Measurements from ENCODE around the gene C2CD5. TPM values are rescaled to one million over a fixed set of nuclear protein-coding genes. Genes with fewer than 3 reads are reported as not detected.

C2CD5 gene
- polyA plus RNA-seq, 1 of the 3 experiments (the other 2 are of a cell fraction), result 9.2 TPM

DNA sequence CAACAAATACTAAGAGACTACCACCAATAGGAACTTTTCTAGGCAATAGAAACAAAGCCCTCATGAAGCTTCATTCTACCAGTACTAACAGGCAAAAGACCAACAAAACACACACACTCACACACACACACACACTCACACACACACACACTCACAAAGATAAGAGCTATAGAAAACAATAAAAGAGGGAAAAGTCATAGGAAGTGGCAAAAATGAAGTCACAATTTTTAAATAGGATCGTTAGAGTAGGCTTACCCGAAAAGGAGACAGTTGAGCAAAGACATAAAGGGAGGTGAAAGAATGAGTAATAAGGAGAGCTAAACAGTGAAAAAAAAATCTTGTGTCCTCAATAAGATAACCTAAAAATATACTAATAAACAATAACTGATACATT lies 66.5 kb downstream of the C2CD5 start:
- Histone ChIP-seq H3K4me2 (no peak overlapping the region), H3K27ac (ENCODE audit: low read depth in 2 of 2, low read length in 1 of 2) (no peak overlapping the region)
- CTCF ChIA-PET, result interaction anchor here (1.2 kb wide), 1 partner anchor 18 kb away, joined by 4 read pairs; no protein-coding TSS in a partner anchor

DNA sequence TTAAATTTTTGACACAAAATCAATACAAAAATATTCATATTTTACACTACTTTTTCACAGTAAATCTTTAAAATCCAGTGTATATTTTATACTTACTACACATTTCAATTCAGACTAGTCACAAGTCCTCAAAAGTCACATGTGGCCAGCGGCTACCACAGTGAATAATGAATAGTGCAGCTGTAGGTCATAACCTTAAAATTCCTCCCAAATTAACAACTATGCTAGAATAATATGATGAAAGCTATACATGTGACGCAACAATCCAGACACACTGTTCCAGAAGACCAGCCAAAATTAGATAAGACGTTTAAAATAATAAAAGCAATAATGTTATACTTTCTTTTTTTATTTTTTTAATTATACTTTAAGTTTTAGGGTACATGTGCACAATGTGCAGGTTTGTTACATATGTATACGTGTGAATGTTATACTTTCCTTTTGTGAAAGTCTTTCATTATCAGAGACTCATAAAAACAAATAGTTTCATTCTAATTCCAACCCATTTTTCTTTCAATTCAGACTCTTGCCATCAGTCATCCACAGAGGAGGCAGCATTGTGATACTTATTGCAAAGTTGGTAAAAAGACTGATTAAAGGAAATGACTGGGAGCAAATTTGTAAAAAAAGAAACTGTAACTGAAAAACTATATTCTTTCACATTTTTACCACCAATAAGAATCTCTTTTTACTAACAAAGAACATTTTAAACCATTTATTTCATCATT lies 67.0 kb downstream of the C2CD5 start:
- no peak overlapping the region for H3K4me2 ChIP-seq
- TF ChIP-seq YY1 (IDR thresholded peaks at IDR 0.05; ENCODE audit: low read depth), result no peak
- TF ChIP-seq, protein P1, sequence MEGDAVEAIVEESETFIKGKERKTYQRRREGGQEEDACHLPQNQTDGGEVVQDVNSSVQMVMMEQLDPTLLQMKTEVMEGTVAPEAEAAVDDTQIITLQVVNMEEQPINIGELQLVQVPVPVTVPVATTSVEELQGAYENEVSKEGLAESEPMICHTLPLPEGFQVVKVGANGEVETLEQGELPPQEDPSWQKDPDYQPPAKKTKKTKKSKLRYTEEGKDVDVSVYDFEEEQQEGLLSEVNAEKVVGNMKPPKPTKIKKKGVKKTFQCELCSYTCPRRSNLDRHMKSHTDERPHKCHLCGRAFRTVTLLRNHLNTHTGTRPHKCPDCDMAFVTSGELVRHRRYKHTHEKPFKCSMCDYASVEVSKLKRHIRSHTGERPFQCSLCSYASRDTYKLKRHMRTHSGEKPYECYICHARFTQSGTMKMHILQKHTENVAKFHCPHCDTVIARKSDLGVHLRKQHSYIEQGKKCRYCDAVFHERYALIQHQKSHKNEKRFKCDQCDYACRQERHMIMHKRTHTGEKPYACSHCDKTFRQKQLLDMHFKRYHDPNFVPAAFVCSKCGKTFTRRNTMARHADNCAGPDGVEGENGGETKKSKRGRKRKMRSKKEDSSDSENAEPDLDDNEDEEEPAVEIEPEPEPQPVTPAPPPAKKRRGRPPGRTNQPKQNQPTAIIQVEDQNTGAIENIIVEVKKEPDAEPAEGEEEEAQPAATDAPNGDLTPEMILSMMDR (IDR thresholded peaks at IDR 0.05), result no peak
- TF ChIP-seq TCF12 (IDR thresholded peaks at IDR 0.05), result no peak
- no peak for TF ChIP-seq RCOR1 (IDR thresholded peaks at IDR 0.05; ENCODE audit: low read length)
- TF ChIP-seq NRF1 (IDR thresholded peaks at IDR 0.05; ENCODE audit: low read depth, low read length), result no peak
- TF ChIP-seq RAD21 (IDR thresholded peaks at IDR 0.05; ENCODE audit: low read length), result no peak
- TF ChIP-seq MEF2A (IDR thresholded peaks at IDR 0.05; ENCODE audit: borderline replicate concordance, low read depth), result no peak
- TF ChIP-seq SMC3 (IDR thresholded peaks at IDR 0.05; ENCODE audit: low read depth, low read length), result no peak
- TF ChIP-seq, protein P2, sequence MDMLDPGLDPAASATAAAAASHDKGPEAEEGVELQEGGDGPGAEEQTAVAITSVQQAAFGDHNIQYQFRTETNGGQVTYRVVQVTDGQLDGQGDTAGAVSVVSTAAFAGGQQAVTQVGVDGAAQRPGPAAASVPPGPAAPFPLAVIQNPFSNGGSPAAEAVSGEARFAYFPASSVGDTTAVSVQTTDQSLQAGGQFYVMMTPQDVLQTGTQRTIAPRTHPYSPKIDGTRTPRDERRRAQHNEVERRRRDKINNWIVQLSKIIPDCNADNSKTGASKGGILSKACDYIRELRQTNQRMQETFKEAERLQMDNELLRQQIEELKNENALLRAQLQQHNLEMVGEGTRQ (IDR thresholded peaks at IDR 0.05; ENCODE audit: borderline replicate concordance, low read depth, low read length), result no peak
- no peak for TF ChIP-seq RFX5 (IDR thresholded peaks at IDR 0.05; ENCODE audit: low read length)
- TF ChIP-seq FOXJ3 (CRISPR knock-in tag; IDR thresholded peaks at IDR 0.05), result no peak
- no peak for TF ChIP-seq GABPA (IDR thresholded peaks at IDR 0.05; ENCODE audit: low read depth)

More for the DNA sequence above, 66.5 kb downstream of the C2CD5 start:
- H4K20me1 ChIP-seq (ENCODE audit: insufficient read depth), result no peaks in the 10 kb centered on the region
- POLR2A ChIA-PET, result no interaction called here
- no peak for TF ChIP-seq RCOR1 (IDR thresholded peaks at IDR 0.05; ENCODE audit: low read length)
- no peak for TF ChIP-seq FOXM1 (IDR thresholded peaks at IDR 0.05; ENCODE audit: low read depth)
- no peak for TF ChIP-seq ELF1 (IDR thresholded peaks at IDR 0.05)
- no peak for TF ChIP-seq RFX5 (IDR thresholded peaks at IDR 0.05; ENCODE audit: low read length)
- TF ChIP-seq, protein P1 (IDR thresholded peaks at IDR 0.05), result no peak
- TF ChIP-seq, protein P3, sequence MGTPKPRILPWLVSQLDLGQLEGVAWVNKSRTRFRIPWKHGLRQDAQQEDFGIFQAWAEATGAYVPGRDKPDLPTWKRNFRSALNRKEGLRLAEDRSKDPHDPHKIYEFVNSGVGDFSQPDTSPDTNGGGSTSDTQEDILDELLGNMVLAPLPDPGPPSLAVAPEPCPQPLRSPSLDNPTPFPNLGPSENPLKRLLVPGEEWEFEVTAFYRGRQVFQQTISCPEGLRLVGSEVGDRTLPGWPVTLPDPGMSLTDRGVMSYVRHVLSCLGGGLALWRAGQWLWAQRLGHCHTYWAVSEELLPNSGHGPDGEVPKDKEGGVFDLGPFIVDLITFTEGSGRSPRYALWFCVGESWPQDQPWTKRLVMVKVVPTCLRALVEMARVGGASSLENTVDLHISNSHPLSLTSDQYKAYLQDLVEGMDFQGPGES (IDR thresholded peaks at IDR 0.05; ENCODE audit: low read depth, low read length), result no peak
- no peak for TF ChIP-seq YY1 (IDR thresholded peaks at IDR 0.05; ENCODE audit: low read depth)
- TF ChIP-seq, protein P4, sequence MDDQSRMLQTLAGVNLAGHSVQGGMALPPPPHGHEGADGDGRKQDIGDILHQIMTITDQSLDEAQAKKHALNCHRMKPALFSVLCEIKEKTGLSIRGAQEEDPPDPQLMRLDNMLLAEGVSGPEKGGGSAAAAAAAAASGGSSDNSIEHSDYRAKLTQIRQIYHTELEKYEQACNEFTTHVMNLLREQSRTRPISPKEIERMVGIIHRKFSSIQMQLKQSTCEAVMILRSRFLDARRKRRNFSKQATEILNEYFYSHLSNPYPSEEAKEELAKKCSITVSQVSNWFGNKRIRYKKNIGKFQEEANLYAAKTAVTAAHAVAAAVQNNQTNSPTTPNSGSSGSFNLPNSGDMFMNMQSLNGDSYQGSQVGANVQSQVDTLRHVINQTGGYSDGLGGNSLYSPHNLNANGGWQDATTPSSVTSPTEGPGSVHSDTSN (IDR thresholded peaks at IDR 0.05), result no peak
- no peak for TF ChIP-seq MEF2A (IDR thresholded peaks at IDR 0.05; ENCODE audit: borderline replicate concordance, low read depth)
- TF ChIP-seq FOSL2 (IDR thresholded peaks at IDR 0.05; ENCODE audit: borderline replicate concordance, low read depth), result no peak
- TF ChIP-seq, protein P5, sequence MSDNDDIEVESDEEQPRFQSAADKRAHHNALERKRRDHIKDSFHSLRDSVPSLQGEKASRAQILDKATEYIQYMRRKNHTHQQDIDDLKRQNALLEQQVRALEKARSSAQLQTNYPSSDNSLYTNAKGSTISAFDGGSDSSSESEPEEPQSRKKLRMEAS (IDR thresholded peaks at IDR 0.05; ENCODE audit: low read depth), result no peak
- no peak overlapping the region for H2AFZ ChIP-seq (ENCODE audit: low read depth)
- DNase-seq, result no peak
- H3K79me2 ChIP-seq (ENCODE audit: insufficient read depth), result no peaks in the 10 kb centered on the region
- H3K9ac ChIP-seq, result no peak overlapping the region
- H3K36me3 ChIP-seq (replicated peaks in 1 of 2; ENCODE audit: control insufficient read depth in 1 of 2, insufficient read depth in 2 of 2, low read length in 1 of 2), result peaks cover 20 to 31% of the 10 kb centered on the region in 2 experiments
- no peaks in the 10 kb centered on the region for H3K27me3 ChIP-seq (ENCODE audit: insufficient read depth)
- peaks cover 6% of the 10 kb centered on the region for H3F3A ChIP-seq (replicated peaks; ENCODE audit: insufficient read depth)
- no peaks in the 10 kb centered on the region for H3K9me2 ChIP-seq
- no peak overlapping the region for H3K4me3 ChIP-seq (ENCODE audit: low read depth in 2 of 2, low read length in 1 of 2)
- WGBS (ENCODE audit: low lambda C conversion rate), result 98% methylated on average over 2 of the region's 2 CpGs
- H3K4me1 ChIP-seq (ENCODE audit: control insufficient read depth in 1 of 2, insufficient read depth in 2 of 2, low read depth in 1 of 2, low read length in 1 of 2), result no peaks in the 10 kb centered on the region
- no peaks in the 10 kb centered on the region for H3K9me3 ChIP-seq

More for the DNA sequence above, 67.0 kb downstream of the C2CD5 start:
- no peaks in the 10 kb centered on the region for H3K27me3 ChIP-seq (ENCODE audit: insufficient read depth)
- H4K20me1 ChIP-seq (ENCODE audit: insufficient read depth), result no peaks in the 10 kb centered on the region
- no peak overlapping the region for H3K4me3 ChIP-seq (ENCODE audit: low read depth in 2 of 2, low read length in 1 of 2)
- H3K9me3 ChIP-seq, result no peaks in the 10 kb centered on the region
- no peaks in the 10 kb centered on the region for H3K9me2 ChIP-seq
- H3K9ac ChIP-seq, result no peak overlapping the region
- H3F3A ChIP-seq (replicated peaks; ENCODE audit: insufficient read depth), result peaks cover 6% of the 10 kb centered on the region
- ChIA-PET CTCF (interaction anchor here (1.2 to 2.2 kb wide), 2 partner anchors 18 to 34 kb away, joined by 4 to 6 read pairs; no protein-coding TSS in a partner anchor), POLR2A (no interaction called here)
- 88% methylated on average over 4 of the region's 4 CpGs for WGBS (ENCODE audit: low lambda C conversion rate)
- DNase-seq, result no peak
- no peaks in the 10 kb centered on the region for H3K79me2 ChIP-seq (ENCODE audit: insufficient read depth)
- peaks cover 16 to 35% of the 10 kb centered on the region in 2 experiments for H3K36me3 ChIP-seq (replicated peaks in 1 of 2; ENCODE audit: control insufficient read depth in 1 of 2, insufficient read depth in 2 of 2, low read length in 1 of 2)
- no peaks in the 10 kb centered on the region for H3K4me1 ChIP-seq (ENCODE audit: control insufficient read depth in 1 of 2, insufficient read depth in 2 of 2, low read depth in 1 of 2, low read length in 1 of 2)
- H3K27ac ChIP-seq (ENCODE audit: low read depth in 2 of 2, low read length in 1 of 2), result no peak overlapping the region
- H2AFZ ChIP-seq (ENCODE audit: low read depth), result no peak overlapping the region

Data from SK-N-SH (cell line).